ENCODE results near the gene FZD2.
A peak's percentile ranks its signal among the peaks of the same experiment; 100 is the strongest.
"Not testable (repeated sequence)": the region's sequence is repeated elsewhere in the genome, so short reads cannot be mapped to it uniquely, and the experiment has no call there.

Gene FZD2

DNA sequence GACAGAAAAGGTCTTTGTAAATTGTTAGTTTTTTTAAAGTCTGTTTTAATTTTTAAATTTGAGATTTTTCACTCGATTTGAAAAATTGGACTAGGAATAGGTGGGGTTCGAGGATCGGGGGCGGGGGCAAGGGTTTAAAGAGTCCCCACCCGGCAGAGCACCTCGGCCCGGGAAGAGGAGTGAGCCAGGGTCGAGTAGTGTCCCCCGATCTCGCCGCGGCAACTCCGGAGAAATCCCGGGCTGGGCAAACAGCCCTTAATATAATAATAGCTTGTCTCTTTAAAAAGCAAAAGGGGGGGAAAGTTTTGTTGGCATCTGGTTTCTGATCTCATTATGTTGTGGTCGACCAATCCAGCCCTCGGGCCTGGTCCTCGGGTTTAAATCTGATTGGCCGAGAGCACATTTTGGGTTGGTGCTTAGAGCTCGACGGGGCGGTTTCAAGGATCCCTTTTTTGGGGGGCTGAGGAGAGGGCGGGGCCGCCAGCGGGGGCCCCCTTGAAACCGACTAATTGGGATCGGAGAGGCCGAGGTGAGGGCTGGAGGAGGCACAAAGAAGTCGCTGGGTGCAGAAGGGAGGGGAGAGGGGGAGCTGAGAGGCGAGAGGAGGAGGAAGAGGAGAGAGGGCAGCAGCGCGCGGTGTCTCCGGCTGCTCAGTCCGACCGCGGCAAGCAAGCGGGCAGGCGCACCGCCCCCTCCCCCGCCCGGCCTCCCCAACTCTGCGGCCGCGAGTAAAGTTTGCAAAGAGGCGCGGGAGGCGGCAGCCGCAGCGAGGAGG is at the start of gene FZD2:
Gene FZD2, plus strand, starts transcription at position 653 of the 775 bp plus-strand sequence. CDS start 205 bp downstream, outside the sequence.
- peak; percentile 96 for FAIRE-seq

DNA sequence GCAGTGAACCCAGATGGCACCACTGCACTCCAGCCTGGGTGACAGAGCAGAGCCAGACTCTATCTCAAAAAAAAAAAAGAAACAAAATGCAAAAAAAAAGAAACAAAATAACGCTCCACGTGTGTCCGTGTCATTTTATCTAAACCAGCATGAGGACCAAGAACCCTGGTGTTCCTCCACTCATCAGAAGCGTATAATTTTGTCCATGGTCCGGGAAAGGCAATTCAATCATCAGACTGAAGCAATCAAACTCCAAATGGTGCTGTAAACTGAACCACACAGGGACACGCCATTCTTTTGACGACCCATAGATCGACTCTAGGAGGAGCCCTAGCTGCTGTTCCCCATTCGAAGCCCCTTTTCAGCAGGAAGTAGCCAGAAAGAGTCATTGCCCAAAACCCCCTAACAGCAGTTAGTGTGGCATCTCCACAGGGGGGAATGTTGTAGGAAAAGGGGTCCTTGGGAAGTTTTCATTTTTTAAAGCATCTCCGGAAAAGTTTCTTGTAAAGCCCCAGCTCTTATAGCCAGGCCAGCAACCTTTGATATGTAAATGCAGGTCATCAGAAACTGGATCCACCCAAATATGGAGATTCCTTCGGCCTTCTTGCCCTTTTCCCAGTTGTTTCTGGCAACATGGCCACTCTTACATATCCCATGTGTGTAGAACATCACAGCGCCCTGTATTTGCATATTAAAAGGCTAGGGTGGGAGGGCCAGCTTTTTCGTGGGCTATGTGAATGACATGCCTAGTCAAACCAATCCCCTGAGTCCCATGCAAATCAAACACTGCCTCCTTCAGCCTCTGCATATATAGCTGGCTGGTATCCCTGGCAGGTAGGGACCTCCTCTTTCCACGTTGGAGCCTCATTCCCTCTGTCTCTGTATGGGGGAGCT is 45.8 kb upstream of the FZD2 start:
- not testable (repeated sequence) for FAIRE-seq

DNA sequence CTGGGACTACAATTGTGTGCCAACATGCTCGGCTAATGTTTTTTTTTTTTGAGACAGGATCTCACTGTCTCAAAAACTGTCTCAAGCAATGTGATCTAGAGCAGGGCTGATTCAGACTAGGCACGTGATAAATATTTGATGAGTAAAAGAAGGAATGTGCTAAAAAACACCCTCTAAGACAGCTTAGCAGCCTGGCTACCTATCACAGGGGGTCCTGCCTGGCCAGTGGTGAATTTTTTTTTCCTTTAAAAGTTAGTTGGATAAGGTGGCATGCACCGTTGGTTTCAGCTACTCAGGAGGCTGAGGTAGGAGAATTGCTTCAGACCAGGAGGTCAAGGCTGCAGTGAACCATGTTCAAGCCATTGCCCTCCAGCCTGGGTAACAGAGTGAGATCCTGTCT is 39.3 kb upstream of the FZD2 start:
- no peak for FAIRE-seq

DNA sequence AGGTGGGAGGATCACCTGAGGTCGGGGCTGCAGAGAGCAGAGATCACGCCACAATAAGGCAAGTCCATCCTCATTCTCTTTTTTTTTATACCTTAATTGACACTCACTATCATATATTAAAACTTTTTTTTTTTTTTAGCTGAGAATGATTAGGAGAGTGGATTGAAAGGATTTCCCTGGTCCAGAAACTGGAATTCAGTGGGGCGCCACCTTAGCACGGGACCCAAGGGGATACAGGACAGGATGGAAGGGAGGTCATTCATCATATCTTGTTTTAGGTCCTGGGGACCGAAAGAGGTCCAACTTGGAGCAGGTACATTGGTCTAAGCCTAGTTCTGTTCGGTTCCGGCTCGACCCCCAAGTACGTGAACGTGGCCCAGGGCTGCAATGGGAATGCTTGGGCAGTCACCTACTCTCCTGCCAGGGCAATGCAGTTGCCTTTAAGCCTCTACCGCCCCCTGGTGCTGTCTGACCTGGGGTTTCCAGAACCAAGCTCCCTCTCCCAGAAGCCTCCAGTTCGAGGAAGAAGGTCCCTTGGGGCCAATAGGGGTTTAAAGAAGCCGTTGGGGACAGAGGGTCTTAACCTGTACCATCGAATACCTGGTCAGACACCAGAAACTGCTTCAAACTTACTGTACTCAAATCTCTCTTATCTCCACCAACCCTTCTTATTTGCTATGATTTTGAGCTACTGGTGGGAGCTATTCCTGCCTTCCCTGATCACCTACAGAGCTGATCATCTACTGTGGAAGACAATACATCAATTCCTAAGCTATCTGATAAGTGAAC is 34.2 kb upstream of the FZD2 start:
- FAIRE-seq = no peak

DNA sequence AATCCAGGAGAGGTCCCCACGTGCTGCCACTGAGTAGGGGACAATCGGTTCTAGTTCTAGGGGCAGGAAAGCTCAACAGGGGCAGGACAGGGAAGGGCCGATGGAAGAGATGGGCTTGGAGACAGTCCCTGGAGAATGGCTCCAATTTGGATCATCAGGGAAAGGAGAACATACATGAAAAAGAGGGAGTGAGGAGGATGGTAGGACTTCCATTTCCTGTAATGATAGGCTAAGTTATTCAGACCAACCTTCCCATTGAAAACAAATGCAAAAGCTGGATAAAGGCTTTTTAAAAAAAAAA is 33.7 kb upstream of the FZD2 start:
- no peak for FAIRE-seq

DNA sequence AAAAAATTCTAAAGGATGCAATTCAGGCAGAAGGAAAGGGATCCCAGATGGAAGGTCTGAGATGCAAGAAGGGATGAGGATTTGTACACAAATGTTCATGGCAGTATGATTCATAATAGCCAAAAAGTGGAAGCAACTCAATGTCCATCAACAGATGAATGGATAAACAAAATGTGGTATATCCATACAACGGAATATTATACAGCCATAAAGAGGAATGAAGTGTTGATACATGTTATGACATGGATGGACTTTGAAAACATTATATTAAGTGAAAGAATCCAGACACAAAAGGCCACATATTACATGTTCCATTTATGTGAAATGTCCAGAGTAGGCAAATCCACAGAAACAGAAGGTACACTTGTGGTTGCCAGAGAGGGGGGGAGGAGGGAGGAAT is 30.2 kb upstream of the FZD2 start:
- no peak for FAIRE-seq

DNA sequence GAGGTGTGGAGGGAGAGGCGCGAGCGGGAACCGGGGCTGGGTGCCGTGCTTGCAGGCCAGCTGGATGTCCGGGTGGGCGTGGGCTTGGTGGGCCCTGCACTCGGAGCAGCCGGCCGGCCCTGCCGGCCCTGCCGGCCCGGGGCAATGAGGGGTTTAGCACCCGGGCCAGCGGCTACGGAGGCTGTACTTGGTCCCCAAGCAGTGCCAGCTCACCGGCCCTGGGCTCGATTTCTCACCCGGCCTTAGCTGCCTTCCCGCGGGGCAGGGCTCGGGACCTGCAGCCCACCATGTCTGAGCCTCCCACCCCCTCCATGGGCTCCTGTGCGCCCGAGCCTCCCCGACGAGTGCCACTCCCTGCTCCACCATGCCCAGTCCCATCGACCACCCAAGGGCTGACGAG is 29.3 kb upstream of the FZD2 start:
- no peak for FAIRE-seq

DNA sequence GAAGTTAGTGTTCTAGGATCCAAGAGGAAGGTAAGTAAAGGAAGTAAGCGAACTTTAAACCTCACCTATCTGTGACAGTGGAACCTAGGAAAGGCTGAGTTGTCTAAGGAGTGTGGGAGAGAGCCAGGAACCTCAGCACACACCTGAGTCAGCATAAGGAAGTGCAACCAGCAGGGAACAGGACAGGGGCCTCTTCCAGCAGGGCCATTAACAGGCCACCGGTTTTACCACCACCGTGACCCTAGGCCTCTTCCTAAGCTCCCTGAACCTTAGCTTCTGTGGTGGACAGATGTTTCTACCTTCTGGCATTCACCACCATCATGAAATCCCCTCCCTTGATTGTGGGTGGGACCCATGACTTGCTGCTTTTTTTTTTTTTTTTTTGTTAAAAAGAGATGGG is 27.4 kb upstream of the FZD2 start:
- no peak for FAIRE-seq

DNA sequence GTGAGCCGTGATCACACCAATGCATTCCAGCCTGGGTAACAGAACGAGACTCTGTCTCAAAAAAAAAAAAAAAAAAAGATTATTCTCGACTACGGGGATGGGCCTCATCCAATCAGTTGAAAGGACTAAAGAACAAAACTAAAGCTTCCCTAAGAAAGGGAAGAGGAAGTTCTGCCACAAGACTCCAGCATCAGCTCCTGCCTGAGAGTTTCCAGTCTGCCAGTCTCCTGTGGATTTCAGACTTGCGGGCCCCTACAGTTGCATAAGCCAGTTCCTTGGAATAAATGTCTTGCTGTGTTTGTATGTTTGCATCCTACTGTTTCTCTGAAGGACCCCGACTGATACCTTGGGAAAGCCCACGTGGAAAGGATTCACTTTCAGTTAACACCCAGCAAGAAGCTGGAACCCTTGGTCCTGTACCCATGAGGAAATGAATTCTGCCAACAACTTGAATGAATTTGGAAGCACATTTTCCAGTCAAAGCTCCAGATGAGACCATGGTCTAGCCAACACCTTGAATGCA is 26.3 kb upstream of the FZD2 start:
- FAIRE-seq = no peak

DNA sequence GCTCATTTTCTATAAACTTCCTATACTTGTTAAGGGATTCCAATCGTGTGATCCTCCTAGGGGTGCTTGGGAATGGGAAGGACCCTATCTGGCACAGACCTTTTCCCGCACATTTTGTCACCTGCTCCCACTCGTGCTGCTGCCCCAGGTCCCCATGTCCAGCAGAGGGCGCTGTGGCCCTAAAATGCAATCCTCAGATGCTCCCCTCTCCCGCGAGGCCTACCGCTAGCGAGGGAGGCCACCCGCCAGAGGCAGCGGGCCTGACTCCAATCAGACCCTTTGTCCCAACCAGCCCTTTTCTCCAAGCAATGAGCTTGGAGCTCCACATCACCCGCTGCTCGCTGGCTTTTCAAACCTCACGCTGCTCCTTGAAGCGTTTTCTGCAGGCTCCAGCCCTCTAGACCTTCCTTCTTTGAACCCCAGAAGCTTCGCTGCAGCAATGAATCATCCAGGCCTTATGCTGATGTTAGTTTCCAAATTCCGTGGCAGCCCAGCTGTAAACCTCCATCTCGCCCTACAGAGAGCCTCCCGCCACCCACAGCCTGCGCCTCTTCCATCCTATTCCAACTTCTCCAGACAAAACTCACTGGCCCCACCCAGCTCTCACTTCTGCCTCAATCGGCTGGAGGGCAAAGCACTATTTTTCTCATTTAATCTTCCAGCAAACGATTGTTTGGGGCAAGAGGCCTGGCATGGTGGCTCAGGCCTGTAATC is 23.6 kb upstream of the FZD2 start:
- no peak for FAIRE-seq

DNA sequence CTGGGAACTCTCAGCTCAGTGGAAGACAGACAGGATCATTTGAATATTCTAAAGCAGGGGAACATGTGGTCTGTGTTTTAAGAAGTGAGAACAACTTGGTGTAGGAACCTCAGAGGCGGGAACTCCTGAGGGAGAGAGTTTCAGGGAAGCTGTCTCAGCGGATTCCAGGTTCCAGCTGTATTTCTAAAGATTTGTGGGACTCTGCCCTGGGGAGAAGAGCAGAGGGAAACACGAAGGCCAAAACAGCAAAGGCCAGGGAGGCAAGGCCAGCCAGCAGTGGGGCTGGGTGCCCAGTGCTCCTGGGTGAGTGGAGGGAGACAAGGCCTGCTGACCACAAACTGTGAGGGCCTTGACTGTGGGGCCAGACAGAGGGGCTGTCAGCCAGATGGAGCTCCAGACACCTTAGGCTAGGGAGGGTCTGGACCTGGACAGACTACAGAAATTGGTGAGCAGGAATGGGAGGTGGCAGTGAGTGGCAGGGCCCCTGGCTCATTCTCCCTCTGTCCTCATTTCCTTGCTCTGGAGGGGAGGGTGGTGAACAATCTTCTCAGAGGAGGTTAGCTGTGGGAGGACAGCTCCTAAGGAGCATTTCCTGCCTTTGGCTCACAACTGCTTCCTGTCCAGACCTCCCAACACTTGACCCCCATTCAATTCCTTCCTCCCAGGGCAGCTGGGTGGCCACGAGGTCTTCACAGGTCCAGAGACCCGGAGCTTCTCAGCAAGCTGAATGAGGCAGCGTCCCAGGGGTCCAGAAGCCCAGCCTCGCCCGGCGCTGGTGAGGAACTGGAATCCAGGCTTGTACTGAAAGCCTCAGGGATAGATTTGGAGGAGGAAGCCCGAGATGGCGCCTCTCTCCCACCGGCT is 21.0 kb upstream of the FZD2 start:
- FAIRE-seq = no peak

DNA sequence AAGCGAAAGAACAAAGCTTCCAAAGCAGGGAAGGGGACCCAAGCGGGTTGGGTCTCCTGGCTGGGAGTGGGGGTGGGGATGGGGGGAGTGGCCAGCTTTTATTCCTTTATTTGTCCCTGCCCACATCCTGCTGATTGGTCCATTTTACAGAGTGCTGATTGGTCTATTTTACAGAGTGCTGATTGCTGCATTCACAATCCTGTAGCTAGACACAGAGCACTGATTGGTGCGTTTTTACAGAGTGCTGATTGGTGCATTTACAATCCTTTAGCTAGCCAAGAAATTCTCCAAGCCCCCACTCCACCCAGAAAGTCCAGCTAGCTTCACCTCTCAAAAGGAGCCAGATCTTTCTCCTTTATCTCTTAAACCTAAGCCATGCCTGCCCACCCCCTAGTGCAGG is 19.4 kb upstream of the FZD2 start:
- FAIRE-seq = not testable (repeated sequence)

DNA sequence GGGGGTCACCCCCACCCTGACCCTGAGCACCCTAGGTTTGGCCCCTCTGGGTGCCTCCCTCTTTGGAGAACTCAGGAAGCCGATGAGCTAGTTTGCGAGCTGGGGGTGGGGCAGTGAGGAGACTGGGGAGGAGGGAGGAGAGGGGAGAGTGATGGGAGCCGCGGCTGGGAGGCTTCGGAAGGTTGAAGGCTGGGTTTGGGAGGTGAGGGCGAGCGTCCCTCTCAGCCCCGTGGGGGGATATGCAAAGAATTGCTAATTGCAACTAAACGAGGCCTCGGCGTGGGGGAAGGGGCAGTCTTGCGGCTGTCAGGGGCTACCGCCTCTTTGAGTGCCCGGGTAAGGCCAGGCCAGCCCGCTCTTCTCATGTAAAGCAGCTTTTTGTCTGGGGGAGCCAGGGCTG is 17.6 kb upstream of the FZD2 start:
- no peak for FAIRE-seq

DNA sequence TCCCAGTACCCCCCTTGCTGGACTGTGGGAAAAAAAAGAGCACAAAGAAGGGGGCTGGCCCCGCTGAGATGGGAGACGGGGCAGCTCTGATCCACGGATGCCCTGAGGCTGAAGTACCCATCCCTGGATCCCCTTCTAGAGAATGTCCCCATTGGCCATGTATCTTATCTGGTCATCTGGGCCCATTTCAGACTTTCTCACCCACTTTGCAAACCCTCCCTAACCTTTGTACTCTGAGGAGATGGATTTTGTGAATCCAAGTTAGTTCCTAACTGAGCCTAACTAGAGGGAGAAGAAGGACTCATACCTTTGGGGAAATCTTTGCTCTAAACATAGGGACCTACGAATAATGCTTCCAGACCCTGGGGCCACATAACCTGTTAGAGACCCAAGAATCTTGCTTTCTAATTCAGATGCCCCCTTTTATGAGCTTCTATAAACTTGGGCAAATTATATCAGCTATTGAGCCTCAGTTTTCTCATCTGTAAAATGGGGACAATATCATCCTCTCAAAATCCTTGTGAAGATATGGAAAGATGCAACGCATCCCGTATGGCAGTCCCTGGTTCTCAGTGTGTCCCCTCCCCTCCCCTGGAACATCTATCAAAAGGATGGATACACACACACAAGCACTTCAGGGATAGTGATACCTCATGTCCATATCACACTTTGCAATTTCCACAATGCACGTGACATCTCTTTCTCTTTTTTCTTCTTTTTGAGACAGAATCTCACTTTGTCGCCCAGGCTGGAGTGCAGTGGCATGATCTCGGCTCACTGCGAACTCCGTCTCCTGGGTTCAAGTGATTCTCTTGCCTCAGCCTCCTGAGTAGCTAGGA is 16.8 kb upstream of the FZD2 start:
- no peak for FAIRE-seq

DNA sequence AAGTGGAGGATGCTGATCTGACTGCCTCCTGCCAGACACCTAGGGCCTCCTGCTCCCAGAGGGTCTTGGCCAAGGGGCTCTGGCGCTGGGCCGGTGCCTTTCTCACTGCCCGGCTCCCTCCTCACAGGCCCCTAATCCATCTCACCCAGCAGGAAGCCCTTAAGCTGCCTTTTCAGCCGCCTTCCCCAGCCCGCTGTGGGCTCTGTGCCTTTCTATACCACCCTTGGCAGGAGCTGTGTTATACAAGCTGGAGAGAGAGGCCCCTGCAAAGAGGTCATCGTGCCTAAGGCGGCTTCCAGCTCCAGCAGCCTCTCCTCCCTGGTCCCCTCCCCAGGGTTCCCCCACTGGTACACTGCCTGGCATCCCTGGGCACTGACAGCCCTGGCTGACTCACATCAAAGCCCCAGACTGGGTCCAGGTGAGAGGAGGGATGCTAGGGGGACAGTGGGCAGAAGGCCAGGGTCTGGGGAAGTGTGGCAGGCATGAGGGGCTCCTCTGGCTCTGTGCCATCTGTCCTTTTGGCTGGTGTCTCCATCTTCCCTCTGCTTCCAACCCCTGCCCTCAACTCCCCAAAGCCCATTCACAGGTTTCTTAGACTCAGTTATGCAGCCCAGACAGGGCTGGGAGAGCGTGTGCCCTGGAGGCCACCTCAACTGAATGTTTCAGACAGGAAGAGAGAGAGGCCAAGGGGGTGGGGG is 15.3 kb upstream of the FZD2 start:
- FAIRE-seq = no peak

DNA sequence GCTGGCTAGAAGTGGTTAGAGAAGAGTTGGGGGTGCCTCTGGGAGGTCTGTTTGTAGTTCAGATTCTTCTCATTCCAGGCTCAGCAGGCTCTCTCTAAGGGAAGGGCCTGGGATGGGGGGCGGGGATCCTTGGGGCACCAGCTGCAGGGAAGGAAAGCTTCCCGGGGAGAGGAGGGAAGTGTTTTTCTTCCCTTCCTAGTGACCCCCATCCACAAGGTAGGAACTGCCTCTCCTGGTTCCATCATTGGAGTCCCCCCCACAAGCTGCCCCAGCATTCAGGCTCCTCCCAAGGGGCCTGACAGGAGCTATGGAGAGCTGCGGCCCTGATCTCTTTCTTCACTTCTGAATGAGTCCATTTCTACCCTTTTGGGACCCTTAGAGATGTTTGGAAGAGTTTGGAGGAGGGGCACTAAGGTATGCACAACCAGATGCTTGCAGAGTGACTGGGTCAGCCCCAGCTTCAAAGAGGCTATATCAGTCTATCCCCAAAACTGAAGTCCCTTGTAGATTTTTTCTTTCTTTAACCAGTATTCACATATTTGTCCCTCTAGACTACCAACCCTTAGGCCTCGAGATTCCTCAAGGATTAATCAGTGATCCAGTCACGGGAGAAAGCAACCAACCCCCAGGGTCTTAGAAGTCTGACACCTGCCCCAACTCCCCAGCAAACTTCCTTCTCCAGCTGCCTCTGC is 13.9 kb upstream of the FZD2 start:
- FAIRE-seq = no peak

DNA sequence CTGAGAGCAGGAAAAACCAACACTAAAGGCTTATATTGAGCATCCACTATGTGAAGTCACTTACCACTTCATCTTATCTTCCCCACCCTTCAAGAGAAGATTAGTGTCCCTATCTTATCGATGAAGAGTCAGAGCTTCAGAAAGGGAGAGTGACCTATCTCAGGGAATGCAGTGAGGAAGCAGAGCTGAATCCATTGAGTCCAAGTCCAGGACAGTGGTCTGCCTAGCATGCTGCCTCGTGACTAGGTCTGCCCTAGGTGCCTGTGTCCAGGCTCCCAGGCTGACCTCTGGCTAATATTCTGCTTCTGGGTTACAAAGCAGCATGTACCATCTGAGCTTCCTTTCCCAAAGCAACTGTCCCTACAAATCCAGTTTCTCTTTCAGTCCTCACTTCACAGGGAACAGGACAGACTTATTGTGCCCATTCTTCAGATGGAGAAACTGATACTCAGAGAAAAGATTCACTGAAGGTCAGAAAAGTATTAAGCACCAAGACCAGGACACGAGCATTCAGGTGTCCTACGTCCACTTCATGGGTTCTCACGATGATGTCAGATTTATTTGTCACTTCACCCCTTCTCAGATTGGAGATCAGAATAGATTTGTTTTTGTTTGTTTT is 13.3 kb upstream of the FZD2 start:
- FAIRE-seq = no peak

DNA sequence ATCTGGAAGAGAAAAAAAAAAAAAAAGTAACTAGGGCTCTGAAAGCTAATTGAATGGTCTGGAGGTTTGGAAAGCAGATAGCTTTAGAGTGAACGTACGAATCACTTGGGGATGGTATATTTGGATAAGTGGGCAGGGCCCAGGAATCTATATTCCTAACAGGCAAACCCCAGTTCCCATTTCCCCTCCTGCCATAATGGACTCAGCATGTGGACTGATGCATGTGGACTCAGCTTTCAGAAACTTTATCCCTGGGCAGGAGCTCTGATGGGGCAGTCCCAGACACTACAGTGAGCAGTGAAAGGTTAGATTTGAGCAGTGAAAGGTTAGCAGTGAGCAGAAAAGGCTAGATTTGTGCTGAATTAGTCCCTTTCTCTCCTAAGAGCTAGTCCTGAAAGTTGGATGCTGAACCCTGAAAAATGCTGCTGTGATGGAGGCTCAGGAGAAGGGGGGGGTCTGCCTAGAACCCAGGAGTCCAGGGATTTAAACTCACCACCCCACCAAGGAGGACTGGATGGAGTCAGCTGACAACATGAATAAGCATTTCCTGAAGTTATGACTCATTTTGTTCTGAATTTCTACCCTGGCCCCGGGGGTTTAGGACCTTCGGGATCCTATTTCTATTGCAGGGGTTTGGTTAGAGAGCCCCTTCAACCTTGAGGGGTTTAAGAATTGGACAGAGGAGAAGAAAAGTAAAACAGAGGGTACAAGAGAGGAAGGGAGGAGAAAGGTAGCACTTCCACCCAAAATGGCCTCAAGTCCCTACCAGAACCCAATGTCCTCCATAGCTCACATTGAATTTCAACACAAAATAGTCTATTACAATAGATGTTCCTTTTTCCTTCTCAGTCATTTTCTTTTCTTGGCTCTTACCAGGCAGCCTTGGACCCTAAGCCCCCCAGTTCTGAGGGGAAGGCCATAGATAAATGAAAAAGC is 10.3 kb upstream of the FZD2 start:
- no peak for FAIRE-seq
